Measurements from ENCODE around the gene BHLHE23. TPM values are rescaled to one million over a fixed set of nuclear protein-coding genes. Genes with fewer than 3 reads are reported as not detected.

The BHLHE23 gene
- total RNA-seq, 4 donors from 2014 or later, result not detected

DNA sequence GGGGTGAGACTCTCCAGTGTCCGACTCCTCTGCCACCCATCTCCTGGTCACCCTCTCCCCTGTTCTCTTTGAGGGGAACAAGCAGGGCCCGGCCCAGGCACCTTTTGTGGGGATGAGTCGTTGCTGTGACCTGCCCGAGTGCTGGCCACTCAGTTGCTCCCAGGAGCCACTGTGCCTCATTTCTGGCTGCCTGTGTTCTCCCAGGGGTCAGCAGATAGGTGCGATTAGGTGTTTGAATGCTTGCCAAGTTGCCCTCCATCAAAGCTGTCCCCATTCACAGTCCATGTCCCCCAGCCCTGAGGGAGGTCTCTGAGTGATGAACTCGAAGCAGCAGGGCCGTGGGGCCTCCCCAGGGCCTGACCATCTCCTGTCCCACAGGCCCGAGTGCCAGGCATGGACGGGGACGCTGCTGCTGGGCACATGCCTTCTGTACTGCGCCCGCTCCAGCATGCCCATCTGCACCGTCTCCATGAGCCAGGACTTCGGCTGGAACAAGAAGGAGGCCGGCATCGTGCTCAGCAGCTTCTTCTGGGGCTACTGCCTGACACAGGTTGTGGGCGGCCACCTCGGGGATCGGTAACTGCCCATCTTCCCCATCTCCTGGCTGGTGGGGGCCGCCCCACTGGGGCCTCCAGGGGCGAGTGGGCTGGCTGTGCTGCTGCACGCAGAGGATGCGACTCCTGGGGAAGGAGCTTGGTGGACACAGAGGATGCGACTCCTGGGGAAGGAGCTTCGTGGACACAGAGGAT is 50.2 kb downstream of the BHLHE23 start:
- DNase-seq, result no peak
- Histone ChIP-seq H3K4me3 (no peak overlapping the region), H3K9me3 (no peaks in the 10 kb centered on the region), H3K36me3 (no peaks in the 10 kb centered on the region), H3K27ac (peak overlapping the region in 3 of 4 donors; percentile 59 to 80 (median 76)), H3K27me3 (no peaks in the 10 kb centered on the region), H3K4me1 (peaks cover 5 to 17% of the 10 kb centered on the region in 2 donors)
- in situ Hi-C loops (cut with MboI; ENCODE audit: low sequenced_read_pairs in 4 of 4) (no loop called here), intact Hi-C loops (cut with DNase I; ENCODE audit: low total_unique reads) (no loop called here)
- TF ChIP-seq, protein P1, sequence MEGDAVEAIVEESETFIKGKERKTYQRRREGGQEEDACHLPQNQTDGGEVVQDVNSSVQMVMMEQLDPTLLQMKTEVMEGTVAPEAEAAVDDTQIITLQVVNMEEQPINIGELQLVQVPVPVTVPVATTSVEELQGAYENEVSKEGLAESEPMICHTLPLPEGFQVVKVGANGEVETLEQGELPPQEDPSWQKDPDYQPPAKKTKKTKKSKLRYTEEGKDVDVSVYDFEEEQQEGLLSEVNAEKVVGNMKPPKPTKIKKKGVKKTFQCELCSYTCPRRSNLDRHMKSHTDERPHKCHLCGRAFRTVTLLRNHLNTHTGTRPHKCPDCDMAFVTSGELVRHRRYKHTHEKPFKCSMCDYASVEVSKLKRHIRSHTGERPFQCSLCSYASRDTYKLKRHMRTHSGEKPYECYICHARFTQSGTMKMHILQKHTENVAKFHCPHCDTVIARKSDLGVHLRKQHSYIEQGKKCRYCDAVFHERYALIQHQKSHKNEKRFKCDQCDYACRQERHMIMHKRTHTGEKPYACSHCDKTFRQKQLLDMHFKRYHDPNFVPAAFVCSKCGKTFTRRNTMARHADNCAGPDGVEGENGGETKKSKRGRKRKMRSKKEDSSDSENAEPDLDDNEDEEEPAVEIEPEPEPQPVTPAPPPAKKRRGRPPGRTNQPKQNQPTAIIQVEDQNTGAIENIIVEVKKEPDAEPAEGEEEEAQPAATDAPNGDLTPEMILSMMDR (IDR thresholded peaks at IDR 0.05 in 4 of 5, conservative IDR thresholded peaks at IDR 0.05 in 1 of 5), result no peak
- TF ChIP-seq POLR2A (IDR thresholded peaks at IDR 0.05), result no peak
- no peak for ATAC-seq

Other genes starting within 250 kb of the BHLHE23 start
- 1 to 10 TPM; 7.8 to 9.8 (median 8.2) TPM for gene MRGBP, start 210.5 kb downstream of the BHLHE23 start, total RNA-seq
- 10 to 100 TPM; 21.9 to 52.1 (median 40.5) TPM for gene OGFR, start 202.1 kb downstream of the BHLHE23 start, total RNA-seq
- gene COL9A3, start 189.9 kb downstream of the BHLHE23 start, total RNA-seq, result 1 to 10 TPM in 2 of 4 donors, under 1 TPM in 2; 0.41 to 4.1 (median 1.6) TPM
- gene TCFL5, start 145.1 kb downstream of the BHLHE23 start, total RNA-seq, result 1 to 10 TPM; 5.3 to 7.3 (median 6.3) TPM
- gene DIDO1, start 80.5 kb downstream of the BHLHE23 start, total RNA-seq, result 10 to 100 TPM; 24.2 to 39.3 (median 28.7) TPM
- gene GID8, start 68.8 kb downstream of the BHLHE23 start, total RNA-seq, result 10 to 100 TPM; 12.8 to 16.2 (median 13.5) TPM
- 1 to 10 TPM in 3 of 4 donors, under 1 TPM in 1; 0.55 to 2.4 (median 1.2) TPM for gene SLC17A9, start 54.3 kb downstream of the BHLHE23 start, total RNA-seq
- gene YTHDF1, start 209.2 kb upstream of the BHLHE23 start, total RNA-seq, result 10 to 100 TPM; 37.1 to 45.7 (median 40.4) TPM
- not detected for gene BIRC7, start 228.9 kb upstream of the BHLHE23 start, total RNA-seq
- not detected for gene NKAIN4, start 247.5 kb upstream of the BHLHE23 start, total RNA-seq

All from gastrocnemius medialis (tissue), 4 donors.